Measurements from ENCODE around the gene DOCK7.
A peak's percentile ranks its signal among the peaks of the same experiment; 100 is the strongest.

DOCK7 gene

DNA sequence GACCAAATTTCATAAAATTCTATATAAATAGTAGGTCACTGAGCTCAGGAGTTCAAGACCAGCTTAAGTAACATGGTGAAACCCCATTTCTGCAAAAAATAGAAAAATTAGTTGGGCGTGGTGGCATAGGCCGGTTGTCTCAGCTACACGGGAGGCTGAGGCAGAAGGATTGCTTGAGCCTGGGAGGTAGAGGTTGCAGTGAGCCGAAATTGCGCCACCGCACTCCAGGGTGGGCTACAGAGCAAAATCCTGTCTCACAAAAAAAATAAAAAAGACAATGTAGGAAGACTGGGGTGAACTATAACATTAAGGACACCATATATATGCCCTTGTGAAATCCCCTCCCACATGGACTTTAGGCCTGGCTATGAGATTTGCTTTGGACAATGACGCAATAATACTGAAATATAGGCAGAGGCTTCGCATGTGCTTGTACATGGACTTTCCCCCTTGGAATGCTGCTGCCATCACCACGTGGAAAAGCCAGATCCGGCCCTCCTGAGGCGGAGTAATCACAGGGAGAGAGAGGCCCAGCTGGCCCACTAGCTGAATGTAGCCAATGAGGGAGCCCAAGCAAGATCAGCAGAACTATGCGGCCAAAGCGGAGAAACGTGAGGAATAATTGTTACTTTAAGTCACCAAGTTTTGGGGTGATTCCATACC is 264.5 kb downstream of the DOCK7 start:
- Histone ChIP-seq H3K79me1 (replicated peaks; ENCODE audit: low read length, poor library complexity, severe bottlenecking) (no peaks in the 10 kb centered on the region), H3K14ac (ENCODE audit: low read length in 2 of 2) (no peak overlapping the region), H3K9ac (ENCODE audit: low read length) (no peak overlapping the region), H2BK12ac (ENCODE audit: low read length in 2 of 2) (no peak overlapping the region), H2AFZ (ENCODE audit: low read depth, low read length) (no peak overlapping the region), H2BK15ac (ENCODE audit: low read depth, poor library complexity, severe bottlenecking) (no peak overlapping the region), H3K4me2 (ENCODE audit: low read length, poor library complexity, severe bottlenecking) (no peak overlapping the region), H3K27me3 (ENCODE audit: control insufficient read depth in 1 of 2, insufficient read depth in 1 of 2, low read length in 2 of 2) (no peaks in the 10 kb centered on the region), H3K9me3 (ENCODE audit: control insufficient read depth, low read length) (no peaks in the 10 kb centered on the region), H2AK5ac (ENCODE audit: low read length, severe bottlenecking) (no peak overlapping the region), H3K18ac (ENCODE audit: low read depth in 1 of 2, low read length in 2 of 2) (no peak overlapping the region), H3K27ac (ENCODE audit: low read length, poor library complexity, severe bottlenecking) (no peak overlapping the region), H3K4me3 (ENCODE audit: insufficient read depth in 1 of 2, low read depth in 1 of 2, low read length in 2 of 2) (no peak overlapping the region), H4K8ac (ENCODE audit: low read length) (no peak overlapping the region), H2BK120ac (ENCODE audit: low read depth, low read length) (no peak overlapping the region), H4K91ac (ENCODE audit: low read length) (no peak overlapping the region), H2BK5ac (ENCODE audit: low read depth, low read length, poor library complexity, severe bottlenecking) (no peak overlapping the region), H3K4me1 (ENCODE audit: control insufficient read depth, insufficient read depth, low read depth, low read length) (peaks cover 6% of the 10 kb centered on the region), H3K36me3 (ENCODE audit: control insufficient read depth in 1 of 2, insufficient read depth in 2 of 2, low read depth in 1 of 2, low read length in 2 of 2) (no peaks in the 10 kb centered on the region), H3K23ac (ENCODE audit: low read length in 2 of 2) (no peak overlapping the region), H3K4ac (ENCODE audit: low read depth in 1 of 2, low read length in 2 of 2) (peak overlapping the region in 1 of 2 experiments; percentile 41)
- no peak for DNase-seq
- WGBS = 88% methylated on average over 9 of the region's 14 CpGs

DNA sequence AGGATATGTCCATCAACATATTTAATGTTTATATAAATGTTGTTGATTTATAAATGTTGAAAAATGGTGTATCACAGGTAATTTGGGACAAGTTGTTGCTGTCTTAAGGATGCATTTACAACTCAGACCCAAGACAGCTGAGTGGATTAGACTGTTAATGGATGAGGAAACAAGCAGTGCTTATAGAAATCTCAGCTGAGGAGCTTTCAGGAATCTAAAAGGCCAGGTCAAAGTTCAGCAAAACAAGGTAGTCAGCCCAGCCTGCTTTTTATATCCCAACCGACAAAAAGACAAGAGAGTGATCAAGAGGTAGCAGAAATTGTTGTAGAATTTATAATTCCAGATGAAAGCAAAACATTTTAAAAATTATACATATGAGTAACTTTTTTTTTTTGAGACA is 268.0 kb downstream of the DOCK7 start:
- no CpG with 5 or more reads among the region's 1 CpG for WGBS
- H3K79me1 ChIP-seq (replicated peaks; ENCODE audit: low read length, poor library complexity, severe bottlenecking) = no peaks in the 10 kb centered on the region

DNA sequence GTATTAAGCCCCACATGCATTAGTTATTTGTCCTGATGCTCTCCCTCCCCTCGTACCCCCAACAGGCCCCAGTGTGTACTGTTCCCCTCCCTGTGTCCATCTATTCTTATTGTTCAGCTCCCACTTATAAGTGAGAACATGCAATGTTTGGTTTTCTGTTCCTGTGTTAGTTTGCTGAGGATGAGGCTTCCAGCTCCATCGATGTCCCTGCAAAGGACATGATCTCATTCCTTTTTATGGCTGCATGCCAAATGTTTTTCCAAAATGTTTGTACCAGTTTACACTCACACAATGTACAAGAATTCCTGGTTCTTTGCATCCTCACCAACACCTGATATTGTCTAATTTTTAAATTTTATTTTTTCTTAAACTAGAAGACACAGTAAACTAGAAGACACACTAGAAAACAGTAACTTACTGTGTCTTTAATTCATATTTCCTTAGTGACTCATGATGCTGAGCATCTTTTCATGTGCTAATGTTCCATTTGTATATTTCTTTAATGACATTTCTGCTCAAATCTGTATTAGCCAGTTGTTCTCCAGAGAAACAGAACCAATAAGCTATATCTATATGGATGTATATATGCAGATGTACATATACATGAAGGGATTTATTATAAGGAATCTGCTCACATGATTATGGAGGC is 270.7 kb downstream of the DOCK7 start:
- Histone ChIP-seq H3K4me2 (ENCODE audit: low read length, poor library complexity, severe bottlenecking) (no peak overlapping the region), H3K36me3 (ENCODE audit: control insufficient read depth in 1 of 2, insufficient read depth in 2 of 2, low read depth in 1 of 2, low read length in 2 of 2) (no peaks in the 10 kb centered on the region), H3K23ac (ENCODE audit: low read length in 2 of 2) (no peak overlapping the region), H3K27me3 (ENCODE audit: control insufficient read depth in 1 of 2, insufficient read depth in 1 of 2, low read length in 2 of 2) (peaks cover 0 to under 1% of the 10 kb centered on the region in 2 experiments), H3K9ac (ENCODE audit: low read length) (no peak overlapping the region), H3K9me3 (ENCODE audit: control insufficient read depth, low read length) (no peaks in the 10 kb centered on the region), H2AFZ (ENCODE audit: low read depth, low read length) (no peak overlapping the region), H2BK12ac (ENCODE audit: low read length in 2 of 2) (no peak overlapping the region), H3K4ac (ENCODE audit: low read depth in 1 of 2, low read length in 2 of 2) (no peak overlapping the region), H3K18ac (ENCODE audit: low read depth in 1 of 2, low read length in 2 of 2) (no peak overlapping the region), H3K27ac (ENCODE audit: low read length, poor library complexity, severe bottlenecking) (no peak overlapping the region), H2BK120ac (ENCODE audit: low read depth, low read length) (no peak overlapping the region), H2BK5ac (ENCODE audit: low read depth, low read length, poor library complexity, severe bottlenecking) (no peak overlapping the region), H3K14ac (ENCODE audit: low read length in 2 of 2) (no peak overlapping the region), H3K79me1 (replicated peaks; ENCODE audit: low read length, poor library complexity, severe bottlenecking) (no peaks in the 10 kb centered on the region), H3K4me3 (ENCODE audit: insufficient read depth in 1 of 2, low read depth in 1 of 2, low read length in 2 of 2) (no peak overlapping the region), H4K91ac (ENCODE audit: low read length) (no peak overlapping the region), H2BK15ac (ENCODE audit: low read depth, poor library complexity, severe bottlenecking) (no peak overlapping the region), H3K4me1 (ENCODE audit: control insufficient read depth, insufficient read depth, low read depth, low read length) (peaks cover 2% of the 10 kb centered on the region), H4K8ac (ENCODE audit: low read length) (no peak overlapping the region), H2AK5ac (ENCODE audit: low read length, severe bottlenecking) (no peak overlapping the region)
- peak; percentile 5 for DNase-seq
- WGBS = 64% methylated on average over 1 of the region's 2 CpGs

More for the DNA sequence above, 268.0 kb downstream of the DOCK7 start:
- H3K23ac ChIP-seq (ENCODE audit: low read length in 2 of 2) = no peak overlapping the region
- H3K27ac ChIP-seq (ENCODE audit: low read length, poor library complexity, severe bottlenecking) = no peak overlapping the region
- H4K8ac ChIP-seq (ENCODE audit: low read length) = no peak overlapping the region
- no peak overlapping the region for H2AK5ac ChIP-seq (ENCODE audit: low read length, severe bottlenecking)
- H2BK15ac ChIP-seq (ENCODE audit: low read depth, poor library complexity, severe bottlenecking) = no peak overlapping the region
- H3K4me3 ChIP-seq (ENCODE audit: insufficient read depth in 1 of 2, low read depth in 1 of 2, low read length in 2 of 2) = no peak overlapping the region
- H3K9ac ChIP-seq (ENCODE audit: low read length) = no peak overlapping the region
- H3K4me1 ChIP-seq (ENCODE audit: control insufficient read depth, insufficient read depth, low read depth, low read length) = peaks cover 7% of the 10 kb centered on the region
- H3K9me3 ChIP-seq (ENCODE audit: control insufficient read depth, low read length) = no peaks in the 10 kb centered on the region
- no peak overlapping the region for H3K4ac ChIP-seq (ENCODE audit: low read depth in 1 of 2, low read length in 2 of 2)
- H2BK12ac ChIP-seq (ENCODE audit: low read length in 2 of 2) = no peak overlapping the region
- no peaks in the 10 kb centered on the region for H3K27me3 ChIP-seq (ENCODE audit: control insufficient read depth in 1 of 2, insufficient read depth in 1 of 2, low read length in 2 of 2)
- no peak overlapping the region for H2BK120ac ChIP-seq (ENCODE audit: low read depth, low read length)
- no peak overlapping the region for H3K4me2 ChIP-seq (ENCODE audit: low read length, poor library complexity, severe bottlenecking)
- no peak overlapping the region for H3K18ac ChIP-seq (ENCODE audit: low read depth in 1 of 2, low read length in 2 of 2)
- H4K91ac ChIP-seq (ENCODE audit: low read length) = no peak overlapping the region
- H3K14ac ChIP-seq (ENCODE audit: low read length in 2 of 2) = no peak overlapping the region
- DNase-seq = no peak
- H2AFZ ChIP-seq (ENCODE audit: low read depth, low read length) = no peak overlapping the region
- no peaks in the 10 kb centered on the region for H3K36me3 ChIP-seq (ENCODE audit: control insufficient read depth in 1 of 2, insufficient read depth in 2 of 2, low read depth in 1 of 2, low read length in 2 of 2)
- H2BK5ac ChIP-seq (ENCODE audit: low read depth, low read length, poor library complexity, severe bottlenecking) = no peak overlapping the region

DNA sequence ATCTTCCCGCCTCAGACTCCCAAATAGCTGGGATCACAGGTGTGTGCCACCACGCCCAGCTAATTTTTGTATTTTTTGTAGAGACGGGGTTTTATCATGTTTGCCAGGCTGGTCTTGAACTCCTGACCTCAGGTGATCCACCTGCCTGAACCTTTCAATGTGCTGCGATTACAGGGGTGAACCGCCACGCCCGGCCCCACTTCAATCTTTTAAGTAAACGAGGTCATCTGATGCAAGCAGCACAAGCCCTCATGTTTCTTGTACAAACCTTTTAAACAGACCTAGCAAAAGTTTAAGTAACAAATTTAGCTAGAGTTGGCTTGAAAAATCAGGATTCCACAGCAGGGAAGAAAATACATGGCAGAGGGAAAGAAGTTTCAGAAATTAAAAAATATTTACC is 272.5 kb downstream of the DOCK7 start:
- Histone ChIP-seq H3K14ac (ENCODE audit: low read length in 2 of 2) (no peak overlapping the region), H3K4me2 (ENCODE audit: low read length, poor library complexity, severe bottlenecking) (no peak overlapping the region), H3K23ac (ENCODE audit: low read length in 2 of 2) (no peak overlapping the region), H3K4me3 (ENCODE audit: insufficient read depth in 1 of 2, low read depth in 1 of 2, low read length in 2 of 2) (no peak overlapping the region), H2AK5ac (ENCODE audit: low read length, severe bottlenecking) (no peak overlapping the region), H3K79me1 (replicated peaks; ENCODE audit: low read length, poor library complexity, severe bottlenecking) (no peaks in the 10 kb centered on the region), H4K91ac (ENCODE audit: low read length) (no peak overlapping the region), H3K4me1 (ENCODE audit: control insufficient read depth, insufficient read depth, low read depth, low read length) (peaks cover 2% of the 10 kb centered on the region), H4K8ac (ENCODE audit: low read length) (no peak overlapping the region), H3K9ac (ENCODE audit: low read length) (no peak overlapping the region), H3K27ac (ENCODE audit: low read length, poor library complexity, severe bottlenecking) (no peak overlapping the region), H3K27me3 (ENCODE audit: control insufficient read depth in 1 of 2, insufficient read depth in 1 of 2, low read length in 2 of 2) (peaks cover 0 to 9% of the 10 kb centered on the region in 2 experiments), H3K9me3 (ENCODE audit: control insufficient read depth, low read length) (no peaks in the 10 kb centered on the region), H3K18ac (ENCODE audit: low read depth in 1 of 2, low read length in 2 of 2) (no peak overlapping the region), H2BK12ac (ENCODE audit: low read length in 2 of 2) (no peak overlapping the region), H2AFZ (ENCODE audit: low read depth, low read length) (no peak overlapping the region), H3K36me3 (ENCODE audit: control insufficient read depth in 1 of 2, insufficient read depth in 2 of 2, low read depth in 1 of 2, low read length in 2 of 2) (no peaks in the 10 kb centered on the region), H2BK120ac (ENCODE audit: low read depth, low read length) (no peak overlapping the region), H2BK5ac (ENCODE audit: low read depth, low read length, poor library complexity, severe bottlenecking) (no peak overlapping the region), H3K4ac (ENCODE audit: low read depth in 1 of 2, low read length in 2 of 2) (no peak overlapping the region), H2BK15ac (ENCODE audit: low read depth, poor library complexity, severe bottlenecking) (no peak overlapping the region)
- WGBS = 96% methylated on average over 7 of the region's 8 CpGs
- no peak for DNase-seq

Data from mesenchymal stem cell (in vitro differentiated cells and primary cell).